IPS-20b (cell line): ENCODE data around the gene DAPL1.

Experiments
- H3K27ac ChIP-seq: one replicate; pipeline ENCODE4 v1.5.1; 2013; ENCODE audit warnings: low read length
- H3K27me3 ChIP-seq: 2 replicates; pipeline ENCODE4 v1.6.1; 2013; ENCODE audit warnings: mild to moderate bottlenecking, low read length, inconsistent platforms; ENCODE audit not compliant: insufficient read depth
- H3K36me3 ChIP-seq: 2 replicates; pipeline ENCODE4 v1.6.1; 2013; ENCODE audit warnings: low read depth, mild to moderate bottlenecking, inconsistent platforms, low read length, moderate library complexity; ENCODE audit not compliant: insufficient read depth
- H3K4me1 ChIP-seq: 2 replicates; pipeline ENCODE4 v1.6.1; 2013; ENCODE audit warnings: mild to moderate bottlenecking, control low read depth, inconsistent platforms, low read length, moderate library complexity; ENCODE audit not compliant: insufficient read depth
- H3K4me3 ChIP-seq: 2 replicates; pipeline ENCODE4 v1.5.1; 2013; ENCODE audit warnings: mild to moderate bottlenecking, low read length, inconsistent platforms
- H3K9ac ChIP-seq: 2 replicates; pipeline ENCODE4 v1.6.1; 2013; ENCODE audit warnings: low read depth, mild to moderate bottlenecking, inconsistent platforms, low read length, moderate library complexity
- H3K9me3 ChIP-seq: 2 replicates; pipeline ENCODE4 v1.6.1; 2013; ENCODE audit warnings: mild to moderate bottlenecking, low read depth, low read length, inconsistent platforms; ENCODE audit not compliant: insufficient read depth

DAPL1 gene

GRCh38 chr2:158795195-158795924, at the start of gene DAPL1:
DAPL1 (plus strand) TSS chr2:158795317; CDS start chr2:158795373, 56 bp downstream.
- peaks cover 3% of the 10 kb centered on the region; the same call in 1 of the 2 replicates for H3K4me1 ChIP-seq
- H3K9ac ChIP-seq = no peak within 1 kb of the TSS
- H3K4me3 ChIP-seq = no peak within 1 kb of the TSS
- no peaks in the 10 kb centered on the region for H3K9me3 ChIP-seq
- H3K36me3 ChIP-seq = no peaks in the 10 kb centered on the region
- H3K27ac ChIP-seq = no peak within 1 kb of the TSS
- H3K27me3 ChIP-seq = no peaks in the 10 kb centered on the region

- H3K9ac ChIP-seq = peak overlapping the region; percentile 54; the same call in 1 of the 2 replicates
- H3K27me3 ChIP-seq = no peaks in the 10 kb centered on the region
Measured at GRCh38 chr2:158745866-158746382, 49.2 kb upstream of the DAPL1 start.

GRCh38 chr2:158746488-158746887, 48.6 kb upstream of the DAPL1 start:
- Histone ChIP-seq H3K9ac (no peak overlapping the region), H3K9me3 (no peaks in the 10 kb centered on the region), H3K4me3 (no peak overlapping the region), H3K36me3 (no peaks in the 10 kb centered on the region), H3K27ac (no peak overlapping the region), H3K27me3 (no peaks in the 10 kb centered on the region), H3K4me1 (peaks cover 19% of the 10 kb centered on the region; the same call in 1 of the 2 replicates)

More at GRCh38 chr2:158745866-158746382, 49.2 kb upstream of the DAPL1 start:
- Histone ChIP-seq H3K27ac (no peak overlapping the region), H3K36me3 (no peaks in the 10 kb centered on the region), H3K4me1 (peaks cover 19% of the 10 kb centered on the region; the same call in 1 of the 2 replicates), H3K4me3 (peak overlapping the region; percentile 64; the same call in 1 of the 2 replicates), H3K9me3 (no peaks in the 10 kb centered on the region)

GRCh38 chr2:158747281-158747680, 47.8 kb upstream of the DAPL1 start:
- Histone ChIP-seq H3K27me3 (no peaks in the 10 kb centered on the region), H3K4me1 (peaks cover 19% of the 10 kb centered on the region; the same call in 1 of the 2 replicates), H3K9ac (no peak overlapping the region), H3K4me3 (no peak overlapping the region), H3K9me3 (no peaks in the 10 kb centered on the region), H3K27ac (no peak overlapping the region), H3K36me3 (no peaks in the 10 kb centered on the region)

GRCh38 chr2:158748926-158749590, 46.1 kb upstream of the DAPL1 start:
- Histone ChIP-seq H3K27ac (no peak overlapping the region), H3K4me3 (no peak overlapping the region), H3K9ac (no peak overlapping the region), H3K4me1 (peaks cover 13% of the 10 kb centered on the region; the same call in 1 of the 2 replicates), H3K9me3 (no peaks in the 10 kb centered on the region), H3K27me3 (no peaks in the 10 kb centered on the region), H3K36me3 (no peaks in the 10 kb centered on the region)

- Histone ChIP-seq H3K9ac (no peak overlapping the region), H3K4me3 (no peak overlapping the region), H3K27me3 (no peaks in the 10 kb centered on the region), H3K36me3 (no peaks in the 10 kb centered on the region), H3K27ac (no peak overlapping the region), H3K4me1 (peaks cover 8% of the 10 kb centered on the region), H3K9me3 (no peaks in the 10 kb centered on the region)
Measured at GRCh38 chr2:158750458-158751125, 44.5 kb upstream of the DAPL1 start.

- H3K4me3 ChIP-seq = peak overlapping the region; percentile 39
- no peaks in the 10 kb centered on the region for H3K9me3 ChIP-seq
- H3K4me1 ChIP-seq = peaks cover 4% of the 10 kb centered on the region
- no peaks in the 10 kb centered on the region for H3K27me3 ChIP-seq
- peak overlapping the region; percentile 18; the same call in 1 of the 2 replicates for H3K9ac ChIP-seq
- H3K27ac ChIP-seq = no peak overlapping the region
- H3K36me3 ChIP-seq = no peaks in the 10 kb centered on the region
Measured at GRCh38 chr2:158753641-158754611, 41.2 kb upstream of the DAPL1 start.

- Histone ChIP-seq H3K27me3 (no peaks in the 10 kb centered on the region), H3K36me3 (no peaks in the 10 kb centered on the region), H3K4me3 (no peak overlapping the region), H3K9me3 (no peaks in the 10 kb centered on the region), H3K9ac (no peak overlapping the region), H3K4me1 (peaks cover 4% of the 10 kb centered on the region), H3K27ac (no peak overlapping the region)
Measured at GRCh38 chr2:158755310-158756087, 39.6 kb upstream of the DAPL1 start.

GRCh38 chr2:158756331-158756730, 38.8 kb upstream of the DAPL1 start:
- no peak overlapping the region for H3K4me3 ChIP-seq
- H3K4me1 ChIP-seq = peaks cover 4% of the 10 kb centered on the region
- no peaks in the 10 kb centered on the region for H3K36me3 ChIP-seq
- no peak overlapping the region for H3K27ac ChIP-seq
- H3K9ac ChIP-seq = no peak overlapping the region
- no peaks in the 10 kb centered on the region for H3K9me3 ChIP-seq
- H3K27me3 ChIP-seq = no peaks in the 10 kb centered on the region

GRCh38 chr2:158756976-158757375, 38.1 kb upstream of the DAPL1 start:
- H3K4me1 ChIP-seq = peaks cover 4% of the 10 kb centered on the region
- H3K27me3 ChIP-seq = no peaks in the 10 kb centered on the region
- no peaks in the 10 kb centered on the region for H3K9me3 ChIP-seq
- H3K4me3 ChIP-seq = no peak overlapping the region
- H3K27ac ChIP-seq = no peak overlapping the region
- H3K36me3 ChIP-seq = no peaks in the 10 kb centered on the region
- H3K9ac ChIP-seq = no peak overlapping the region
